Mammary epithelial cell (primary cell): ENCODE data around the gene MSS51.

ENCODE experiments used
- CTCF ChIP-seq, 2 donors: IDR thresholded peaks in 1 of 2; conservative IDR thresholded peaks in 1 of 2; 2 replicates each; pipeline ENCODE4 v1.5.1; 2011 to 2012; ENCODE audit warnings: inconsistent platforms in 2 of 2, low read length in 2 of 2, mild to moderate bottlenecking in 2 of 2, control low read depth in 1 of 2, low read depth in 1 of 2; ENCODE audit not compliant: insufficient read depth in 1 of 2; ENCODE audit errors: extremely low read depth in 1 of 2
- EZH2 ChIP-seq: IDR thresholded peaks from 2 replicates; pipeline ENCODE4 v1.6.1; 2012; ENCODE audit warnings: low read length, inconsistent platforms, borderline replicate concordance

- TF ChIP-seq CTCF (conservative IDR thresholded peaks at IDR 0.05 in 1 of 2, IDR thresholded peaks at IDR 0.05 in 1 of 2; ENCODE audit: extremely low read depth in 1 of 2, insufficient read depth in 1 of 2, low read depth in 1 of 2, low read length in 2 of 2) (no peak), EZH2 (no peak)
Measured at GRCh38 chr10:73478636-73479035, 45.3 kb upstream of the MSS51 start.
